Kidney epithelial cell (primary cell): Measurements from ENCODE around the gene WASL. TPM values are rescaled to one million over a fixed set of nuclear protein-coding genes. Genes with fewer than 3 reads are reported as not detected.
A peak's percentile ranks its signal among the peaks of the same experiment; 100 is the strongest.
"Not testable (repeated sequence)": the region's sequence is repeated elsewhere in the genome, so short reads cannot be mapped to it uniquely, and the experiment has no call there.

Source experiments
- DNase-seq: peaks from one replicate; pipeline ENCODE4 v3.0.0-alpha.2; 2010; ENCODE audit warnings: low read depth
- H3K27me3 ChIP-seq: 2 replicates; pipeline ENCODE4 v1.6.0; 2011; ENCODE audit warnings: low read length; ENCODE audit not compliant: control insufficient read depth, insufficient read depth
- H3K36me3 ChIP-seq: 2 replicates; pipeline ENCODE4 v1.5.1; 2011; ENCODE audit warnings: low read length; ENCODE audit not compliant: control insufficient read depth, insufficient read depth
- H3K4me3 ChIP-seq: 2 replicates; pipeline ENCODE4 v1.5.1; 2011; ENCODE audit warnings: low read depth, mild to moderate bottlenecking, control low read depth, low read length
- total RNA-seq: library from RNA; depleted of rRNA; stranded (reverse); fragments of >200 nt; gene quantifications from 2 replicates; pipeline ENCODE4 v1.2.3, GENCODE V29; 2015
- TF ChIP-seq, protein P1 (sequence below): IDR thresholded peaks from 2 replicates; pipeline ENCODE4 v1.5.1; 2011; ENCODE audit warnings: mild to moderate bottlenecking, moderate library complexity, low read length, control low read depth, inconsistent platforms; ENCODE audit not compliant: insufficient read depth, poor library complexity, severe bottlenecking

Gene WASL
- total RNA-seq, 1 donor from 2014 or later = 31.6 TPM

- no peak overlapping the region for H3K4me3 ChIP-seq
Observed at GRCh38 chr7:123727071-123727837, 21.5 kb downstream of the WASL start.

GRCh38 chr7:123725586-123726171, 23.1 kb downstream of the WASL start:
- TF ChIP-seq, protein P1, sequence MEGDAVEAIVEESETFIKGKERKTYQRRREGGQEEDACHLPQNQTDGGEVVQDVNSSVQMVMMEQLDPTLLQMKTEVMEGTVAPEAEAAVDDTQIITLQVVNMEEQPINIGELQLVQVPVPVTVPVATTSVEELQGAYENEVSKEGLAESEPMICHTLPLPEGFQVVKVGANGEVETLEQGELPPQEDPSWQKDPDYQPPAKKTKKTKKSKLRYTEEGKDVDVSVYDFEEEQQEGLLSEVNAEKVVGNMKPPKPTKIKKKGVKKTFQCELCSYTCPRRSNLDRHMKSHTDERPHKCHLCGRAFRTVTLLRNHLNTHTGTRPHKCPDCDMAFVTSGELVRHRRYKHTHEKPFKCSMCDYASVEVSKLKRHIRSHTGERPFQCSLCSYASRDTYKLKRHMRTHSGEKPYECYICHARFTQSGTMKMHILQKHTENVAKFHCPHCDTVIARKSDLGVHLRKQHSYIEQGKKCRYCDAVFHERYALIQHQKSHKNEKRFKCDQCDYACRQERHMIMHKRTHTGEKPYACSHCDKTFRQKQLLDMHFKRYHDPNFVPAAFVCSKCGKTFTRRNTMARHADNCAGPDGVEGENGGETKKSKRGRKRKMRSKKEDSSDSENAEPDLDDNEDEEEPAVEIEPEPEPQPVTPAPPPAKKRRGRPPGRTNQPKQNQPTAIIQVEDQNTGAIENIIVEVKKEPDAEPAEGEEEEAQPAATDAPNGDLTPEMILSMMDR = no peak
- H3K4me3 ChIP-seq = no peak overlapping the region
- H3K36me3 ChIP-seq = no peaks in the 10 kb centered on the region
- H3K27me3 ChIP-seq = no peaks in the 10 kb centered on the region
- no peak for DNase-seq

More at GRCh38 chr7:123727071-123727837, 21.5 kb downstream of the WASL start:
- peak; percentile 32 for DNase-seq
- H3K36me3 ChIP-seq = no peaks in the 10 kb centered on the region
- H3K27me3 ChIP-seq = no peaks in the 10 kb centered on the region
- TF ChIP-seq, protein P1 = no peak

DNA sequence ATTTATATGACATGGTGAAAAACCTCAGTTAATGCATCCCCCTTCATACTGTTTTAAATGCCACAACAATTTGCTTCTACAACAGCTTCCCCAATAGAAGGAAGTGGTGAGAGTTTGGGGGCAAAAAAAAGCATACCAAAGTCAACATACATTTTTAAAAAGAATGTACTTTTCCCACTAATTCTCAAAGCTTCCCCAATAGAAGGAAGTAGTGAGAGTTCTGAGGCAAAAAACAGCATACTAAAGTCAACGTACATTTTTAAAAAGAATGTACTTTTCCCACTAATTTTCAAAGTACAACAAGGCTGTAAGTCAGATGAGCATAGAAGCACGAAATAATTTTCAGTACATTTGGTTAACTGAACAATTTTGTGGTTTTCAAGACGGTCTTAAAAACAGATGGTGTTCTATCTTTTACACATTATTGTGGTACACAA, 24.0 kb downstream of the WASL start:
- Histone ChIP-seq H3K27me3 (no peaks in the 10 kb centered on the region), H3K4me3 (no peak overlapping the region), H3K36me3 (no peaks in the 10 kb centered on the region)
- no peak for DNase-seq
- TF ChIP-seq, protein P1 = no peak

DNA sequence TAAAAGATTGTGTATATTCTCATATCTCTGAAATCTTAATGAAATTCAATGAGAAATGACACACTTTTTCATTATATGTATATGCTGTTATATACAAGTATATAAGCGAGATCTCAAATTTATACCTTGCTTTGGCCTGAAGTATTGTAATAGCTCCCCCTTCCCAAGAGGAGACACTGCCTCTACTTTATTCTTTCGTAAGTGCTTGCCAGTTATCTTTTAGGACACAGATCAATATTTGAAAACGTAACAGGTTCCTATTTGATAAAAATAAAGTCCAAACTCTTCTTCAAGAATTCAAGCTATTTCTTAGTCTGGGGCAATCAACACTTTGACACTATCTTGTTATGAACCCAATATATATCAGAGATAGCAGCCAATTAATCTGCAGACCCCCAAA, 24.9 kb downstream of the WASL start:
- TF ChIP-seq, protein P1 = no peak
- H3K36me3 ChIP-seq = no peaks in the 10 kb centered on the region
- no peak for DNase-seq
- no peak overlapping the region for H3K4me3 ChIP-seq
- no peaks in the 10 kb centered on the region for H3K27me3 ChIP-seq

GRCh38 chr7:123720527-123720926, 28.3 kb downstream of the WASL start:
- DNase-seq, H3K27me3 ChIP-seq: not testable (repeated sequence)

DNA sequence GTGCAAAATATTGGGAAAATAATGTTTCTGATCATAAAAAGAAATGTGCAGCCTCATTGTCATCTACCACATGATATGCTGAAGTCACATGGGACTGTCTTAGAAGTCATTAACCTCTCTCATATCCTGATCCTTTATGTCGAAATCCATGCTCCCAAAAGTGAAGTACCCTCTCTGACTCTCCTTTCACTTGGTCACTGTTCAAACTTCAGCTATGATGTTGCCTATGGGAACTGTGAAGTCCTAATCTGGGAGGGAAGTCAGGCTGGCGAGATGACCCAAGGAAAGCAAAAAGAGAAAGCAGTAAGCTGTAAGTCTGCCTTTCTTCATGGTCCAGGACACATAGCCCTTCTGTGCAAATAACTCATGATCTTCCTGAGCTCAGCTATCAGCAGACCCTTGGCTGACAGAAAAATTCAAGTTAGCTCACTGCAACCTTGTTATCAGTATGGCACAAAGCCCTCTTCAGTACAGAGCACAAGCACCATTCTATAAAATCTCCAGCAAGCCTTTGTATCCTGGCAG, 29.5 kb downstream of the WASL start:
- H3K4me3 ChIP-seq = no peak overlapping the region
- DNase-seq = no peak
- no peaks in the 10 kb centered on the region for H3K27me3 ChIP-seq
- no peaks in the 10 kb centered on the region for H3K36me3 ChIP-seq
- TF ChIP-seq, protein P1 = no peak

More at GRCh38 chr7:123720527-123720926, 28.3 kb downstream of the WASL start:
- not testable (repeated sequence) for H3K36me3 ChIP-seq, H3K4me3 ChIP-seq
